ENCODE results near the gene TMEM63B. TPM values are rescaled to one million over a fixed set of nuclear protein-coding genes. Genes with fewer than 3 reads are reported as not detected.

TMEM63B gene
- total RNA-seq, 2 experiments from 2014 or later = 11.4 to 12.8 TPM

- H3K9me3 Mint-ChIP-seq = no peaks in the 10 kb centered on the region
- Histone ChIP-seq H3K27me3 (ENCODE audit: control insufficient read depth in 1 of 2, insufficient read depth in 2 of 2, low read length in 2 of 2) (no peaks in the 10 kb centered on the region), H3K36me3 (ENCODE audit: insufficient read depth, low read length) (no peaks in the 10 kb centered on the region), H3K4me1 (ENCODE audit: insufficient read depth, low read length) (no peaks in the 10 kb centered on the region), H3K9me3 (ENCODE audit: control insufficient read depth in 1 of 2, insufficient read depth in 1 of 2, low read length in 2 of 2) (no peaks in the 10 kb centered on the region), H3K27ac (ENCODE audit: low read depth in 1 of 2, low read length in 2 of 2) (no peak overlapping the region), H3K4me3 (ENCODE audit: low read length) (no peak overlapping the region)
- DNase-seq (no peak), ATAC-seq (ENCODE audit: poor library complexity) (no peak)
- H3K27me3 Mint-ChIP-seq = no peaks in the 10 kb centered on the region
- intact Hi-C loops (cut with DNase I, micrococcal nuclease) = no loop called here
- H3K4me3 Mint-ChIP-seq = no peak overlapping the region
- H3K27ac Mint-ChIP-seq = no peak overlapping the region
- ChIA-PET POLR2A (no interaction called here), CTCF (no interaction called here)
- no peaks in the 10 kb centered on the region for H3K4me1 Mint-ChIP-seq (ENCODE audit: low read depth)
- no peaks in the 10 kb centered on the region for H3K36me3 Mint-ChIP-seq (ENCODE audit: low read depth)
- TF ChIP-seq, protein P1, sequence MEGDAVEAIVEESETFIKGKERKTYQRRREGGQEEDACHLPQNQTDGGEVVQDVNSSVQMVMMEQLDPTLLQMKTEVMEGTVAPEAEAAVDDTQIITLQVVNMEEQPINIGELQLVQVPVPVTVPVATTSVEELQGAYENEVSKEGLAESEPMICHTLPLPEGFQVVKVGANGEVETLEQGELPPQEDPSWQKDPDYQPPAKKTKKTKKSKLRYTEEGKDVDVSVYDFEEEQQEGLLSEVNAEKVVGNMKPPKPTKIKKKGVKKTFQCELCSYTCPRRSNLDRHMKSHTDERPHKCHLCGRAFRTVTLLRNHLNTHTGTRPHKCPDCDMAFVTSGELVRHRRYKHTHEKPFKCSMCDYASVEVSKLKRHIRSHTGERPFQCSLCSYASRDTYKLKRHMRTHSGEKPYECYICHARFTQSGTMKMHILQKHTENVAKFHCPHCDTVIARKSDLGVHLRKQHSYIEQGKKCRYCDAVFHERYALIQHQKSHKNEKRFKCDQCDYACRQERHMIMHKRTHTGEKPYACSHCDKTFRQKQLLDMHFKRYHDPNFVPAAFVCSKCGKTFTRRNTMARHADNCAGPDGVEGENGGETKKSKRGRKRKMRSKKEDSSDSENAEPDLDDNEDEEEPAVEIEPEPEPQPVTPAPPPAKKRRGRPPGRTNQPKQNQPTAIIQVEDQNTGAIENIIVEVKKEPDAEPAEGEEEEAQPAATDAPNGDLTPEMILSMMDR (IDR thresholded peaks at IDR 0.05) = no peak
Measured at GRCh38 chr6:44201200-44201599, 73.8 kb downstream of the TMEM63B start.

DNA sequence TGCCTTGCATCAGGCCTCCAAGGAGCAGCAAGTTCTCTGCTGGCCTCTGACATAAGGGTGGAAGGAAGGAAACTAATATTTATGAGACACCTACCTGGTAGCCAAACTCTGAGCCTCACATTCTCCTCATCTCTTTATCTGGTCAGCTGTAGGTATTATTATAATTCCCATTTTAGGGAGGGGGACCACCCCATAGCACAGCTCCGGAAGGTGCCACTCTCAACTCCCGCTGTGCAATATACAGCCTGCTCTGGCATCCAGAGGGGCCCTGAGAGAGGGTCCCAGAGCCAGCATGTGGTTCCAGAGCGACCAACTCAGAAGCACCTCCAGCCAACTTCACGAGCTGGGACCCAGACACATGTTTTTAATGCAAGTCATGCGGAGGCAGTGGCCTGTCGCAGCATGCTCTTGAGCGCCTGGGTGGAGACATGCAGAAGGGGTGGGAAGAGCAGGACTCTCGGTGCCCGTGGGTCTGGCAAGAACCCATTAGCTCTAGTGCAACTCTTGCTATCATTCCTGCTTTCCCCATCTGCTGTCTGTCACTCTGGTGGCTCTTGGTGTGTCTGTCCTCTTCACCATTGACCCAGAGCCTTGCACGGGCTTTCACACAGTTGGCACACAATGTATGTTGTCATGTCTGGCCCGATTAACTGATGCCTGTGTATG, 74.4 kb downstream of the TMEM63B start:
- ChIA-PET POLR2A (no interaction called here), CTCF (no interaction called here)
- ATAC-seq (ENCODE audit: poor library complexity) (no peak), DNase-seq (no peak)
- no peak overlapping the region for H3K4me3 Mint-ChIP-seq
- H3K36me3 Mint-ChIP-seq (ENCODE audit: low read depth) = no peaks in the 10 kb centered on the region
- H3K4me3 ChIP-seq (ENCODE audit: low read length) = no peak overlapping the region
- TF ChIP-seq, protein P1 (IDR thresholded peaks at IDR 0.05) = no peak
- no peak overlapping the region for H3K27ac Mint-ChIP-seq
- H3K9me3 Mint-ChIP-seq = no peaks in the 10 kb centered on the region
- no peaks in the 10 kb centered on the region for H3K4me1 Mint-ChIP-seq (ENCODE audit: low read depth)
- H3K27me3 ChIP-seq (ENCODE audit: control insufficient read depth in 1 of 2, insufficient read depth in 2 of 2, low read length in 2 of 2) = no peaks in the 10 kb centered on the region
- H3K27ac ChIP-seq (ENCODE audit: low read depth in 1 of 2, low read length in 2 of 2) = no peak overlapping the region
- no peaks in the 10 kb centered on the region for H3K27me3 Mint-ChIP-seq
- no peaks in the 10 kb centered on the region for H3K9me3 ChIP-seq (ENCODE audit: control insufficient read depth in 1 of 2, insufficient read depth in 1 of 2, low read length in 2 of 2)
- no peaks in the 10 kb centered on the region for H3K4me1 ChIP-seq (ENCODE audit: insufficient read depth, low read length)
- H3K36me3 ChIP-seq (ENCODE audit: insufficient read depth, low read length) = no peaks in the 10 kb centered on the region
- intact Hi-C loops (cut with DNase I, micrococcal nuclease) = no loop called here

DNA sequence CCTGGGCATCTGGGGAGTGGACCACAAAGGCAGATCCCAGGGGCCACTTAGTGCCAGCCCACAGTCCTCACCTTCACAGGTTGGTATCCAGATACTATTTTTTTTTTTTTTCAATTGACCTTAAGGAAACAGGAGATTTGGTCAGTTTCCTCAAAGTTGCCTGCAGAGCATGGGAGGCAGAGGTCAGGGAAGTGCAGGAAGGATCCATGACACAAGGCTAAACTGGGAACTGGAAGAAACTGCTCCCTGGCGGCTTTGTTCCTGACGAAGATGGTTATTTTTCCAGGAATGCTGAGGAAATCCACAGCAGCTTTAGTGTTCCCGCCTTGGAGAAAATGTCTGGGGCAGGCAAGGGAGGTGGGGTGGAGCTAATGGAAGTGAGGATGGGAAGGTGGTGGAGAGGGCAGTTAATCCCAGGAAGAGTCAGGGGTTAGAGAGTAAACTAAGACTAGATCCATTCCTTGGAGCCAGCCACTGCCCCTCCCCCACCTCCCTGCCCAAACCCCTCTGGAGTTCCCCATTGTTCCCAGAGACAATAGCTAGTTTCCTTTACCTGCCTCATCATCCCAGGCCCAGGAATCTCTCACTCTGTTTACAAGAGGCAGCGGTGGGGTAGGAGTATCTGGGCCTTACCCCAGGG, 75.1 kb downstream of the TMEM63B start:
- Mint-ChIP-seq H3K9me3 (no peaks in the 10 kb centered on the region), H3K36me3 (ENCODE audit: low read depth) (no peaks in the 10 kb centered on the region), H3K4me1 (ENCODE audit: low read depth) (no peaks in the 10 kb centered on the region), H3K27ac (no peak overlapping the region), H3K27me3 (no peaks in the 10 kb centered on the region), H3K4me3 (no peak overlapping the region)
- no peaks in the 10 kb centered on the region for H3K9me3 ChIP-seq (ENCODE audit: control insufficient read depth in 1 of 2, insufficient read depth in 1 of 2, low read length in 2 of 2)
- intact Hi-C loops (cut with DNase I, micrococcal nuclease) = no loop called here
- no peaks in the 10 kb centered on the region for H3K36me3 ChIP-seq (ENCODE audit: insufficient read depth, low read length)
- no peaks in the 10 kb centered on the region for H3K27me3 ChIP-seq (ENCODE audit: control insufficient read depth in 1 of 2, insufficient read depth in 2 of 2, low read length in 2 of 2)
- DNase-seq (no peak), ATAC-seq (ENCODE audit: poor library complexity) (no peak)
- no peak overlapping the region for H3K27ac ChIP-seq (ENCODE audit: low read depth in 1 of 2, low read length in 2 of 2)
- H3K4me3 ChIP-seq (ENCODE audit: low read length) = no peak overlapping the region
- ChIA-PET CTCF (no interaction called here), POLR2A (no interaction called here)
- no peaks in the 10 kb centered on the region for H3K4me1 ChIP-seq (ENCODE audit: insufficient read depth, low read length)
- TF ChIP-seq, protein P1 (IDR thresholded peaks at IDR 0.05) = no peak
